ENCODE measurements around the gene ACTR10.
"Not testable (repeated sequence)": the region's sequence is repeated elsewhere in the genome, so short reads cannot be mapped to it uniquely, and the experiment has no call there.

Gene ACTR10

DNA sequence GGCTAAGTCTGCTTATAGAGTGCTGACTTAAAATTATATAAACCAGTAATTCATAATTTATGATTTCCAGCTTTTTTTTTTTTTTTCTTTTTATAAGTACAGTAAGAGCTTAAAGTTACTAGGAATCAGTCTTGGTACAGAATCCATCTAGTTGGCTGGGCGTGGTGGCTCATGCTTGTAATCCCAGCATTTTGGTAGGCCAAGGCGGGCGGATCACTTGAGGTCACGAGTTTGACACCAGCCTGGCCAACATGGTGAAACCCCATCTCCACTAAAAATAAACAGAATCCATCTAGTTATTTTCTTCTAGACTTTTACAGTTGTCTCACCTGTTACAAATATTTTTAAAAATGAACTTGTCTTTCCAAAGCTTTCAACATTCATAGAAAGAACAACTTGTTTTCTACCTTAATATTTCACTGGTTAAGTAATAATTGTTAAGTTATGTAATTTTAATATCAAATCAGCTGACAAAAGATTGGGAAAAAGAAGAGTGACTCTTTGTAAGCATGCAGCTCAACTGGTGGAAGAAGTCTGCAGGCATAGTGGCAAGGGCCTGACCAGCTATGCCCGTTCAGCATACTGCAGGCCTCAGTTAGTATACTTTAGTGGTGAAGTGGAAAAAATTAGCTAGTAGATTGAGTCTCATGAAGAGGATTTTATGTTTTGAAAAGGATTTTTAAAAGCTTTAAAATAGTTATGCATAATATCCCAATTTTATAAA lies 27.3 kb downstream of the ACTR10 start:
- no peak for DNase-seq

DNA sequence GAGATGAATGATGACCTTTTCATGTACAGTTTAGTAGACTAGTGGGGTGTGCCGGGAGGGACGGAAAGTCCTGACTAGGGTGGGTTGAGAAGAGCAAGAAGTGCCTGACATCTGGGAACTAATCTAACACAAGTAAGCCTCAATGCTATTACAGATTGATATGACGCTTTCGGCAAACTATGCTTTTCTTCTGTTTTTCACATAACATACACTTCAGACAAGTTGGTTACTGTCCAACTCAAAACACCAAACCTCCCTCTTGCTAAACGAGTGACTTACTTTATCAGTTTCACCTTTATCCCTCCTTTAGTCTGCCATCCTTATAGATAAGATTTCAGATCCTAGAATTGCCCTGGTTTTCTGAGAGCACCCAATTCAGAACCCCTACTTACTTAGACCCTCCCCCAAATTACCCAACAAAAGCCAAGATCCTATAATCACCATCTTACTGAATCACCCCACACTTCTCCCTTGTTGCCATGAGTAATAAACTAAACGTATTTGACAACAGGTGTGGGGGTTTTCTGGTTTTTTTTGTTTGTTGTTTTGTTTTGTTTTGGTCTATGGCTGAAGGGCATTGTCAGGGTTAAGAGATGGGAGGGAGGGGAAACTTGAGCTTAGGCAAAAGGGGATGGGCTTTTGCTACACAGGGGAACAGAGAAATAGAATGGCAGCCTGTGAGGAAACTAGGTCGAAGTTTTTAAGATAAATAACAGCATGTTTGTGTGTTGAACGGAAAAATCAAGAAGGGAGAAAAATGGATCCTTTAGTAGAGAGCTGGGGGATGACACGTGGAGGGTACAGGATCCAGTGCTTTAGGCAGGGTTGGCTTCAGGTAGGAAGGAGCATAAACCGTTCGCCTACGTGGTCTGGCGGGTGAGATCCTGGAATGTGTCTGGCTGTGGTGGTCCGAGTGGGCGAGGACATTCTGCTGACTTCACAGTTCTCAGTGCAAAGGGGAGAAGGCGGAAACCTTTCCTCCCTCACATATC lies 38.6 kb downstream of the ACTR10 start:
- DNase-seq = no peak

DNA sequence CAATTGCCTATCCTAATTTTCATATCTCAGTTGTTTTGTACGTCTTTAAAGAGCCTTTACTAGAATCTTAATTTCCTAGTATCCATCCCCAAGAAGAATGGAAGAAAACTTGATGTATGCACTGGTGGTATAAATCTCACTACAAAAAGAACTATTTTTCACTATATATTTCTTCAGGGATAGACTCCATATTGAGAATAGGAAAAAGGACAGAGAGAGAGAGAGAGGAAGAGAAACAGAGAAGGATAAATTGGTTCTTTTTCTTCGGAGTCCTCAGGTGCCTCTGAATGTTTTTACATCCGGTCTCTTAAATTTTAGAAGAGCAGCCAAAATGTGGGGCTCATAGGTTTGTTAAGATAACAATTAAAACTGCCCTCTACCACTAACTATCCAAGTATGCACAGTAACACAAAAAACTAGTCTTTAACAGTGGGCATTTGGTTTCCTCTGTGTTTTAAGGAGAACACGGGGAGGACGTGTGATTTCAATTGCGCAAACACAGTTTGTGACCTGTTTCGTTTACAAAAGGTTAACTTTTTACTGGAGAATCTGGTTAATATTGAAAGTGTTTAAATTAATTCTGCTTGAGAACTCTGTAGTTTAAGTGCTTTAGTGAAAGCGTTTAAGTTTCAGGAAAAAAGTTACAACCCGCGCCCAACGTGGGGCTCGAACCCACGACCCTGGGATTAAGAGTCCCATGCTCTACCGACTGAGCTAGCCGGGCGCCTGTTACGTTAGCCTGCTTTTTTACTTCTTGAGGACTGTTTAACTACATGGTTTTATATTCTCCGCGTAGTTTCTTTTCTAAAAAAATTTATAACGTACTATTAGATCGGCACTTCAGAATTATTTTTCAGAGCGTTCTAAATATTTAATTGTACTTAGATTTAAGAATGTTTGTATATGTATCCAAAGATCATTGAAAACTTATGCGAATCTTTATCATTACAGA lies 39.6 kb downstream of the ACTR10 start:
- DNase-seq = peak; percentile 65

DNA sequence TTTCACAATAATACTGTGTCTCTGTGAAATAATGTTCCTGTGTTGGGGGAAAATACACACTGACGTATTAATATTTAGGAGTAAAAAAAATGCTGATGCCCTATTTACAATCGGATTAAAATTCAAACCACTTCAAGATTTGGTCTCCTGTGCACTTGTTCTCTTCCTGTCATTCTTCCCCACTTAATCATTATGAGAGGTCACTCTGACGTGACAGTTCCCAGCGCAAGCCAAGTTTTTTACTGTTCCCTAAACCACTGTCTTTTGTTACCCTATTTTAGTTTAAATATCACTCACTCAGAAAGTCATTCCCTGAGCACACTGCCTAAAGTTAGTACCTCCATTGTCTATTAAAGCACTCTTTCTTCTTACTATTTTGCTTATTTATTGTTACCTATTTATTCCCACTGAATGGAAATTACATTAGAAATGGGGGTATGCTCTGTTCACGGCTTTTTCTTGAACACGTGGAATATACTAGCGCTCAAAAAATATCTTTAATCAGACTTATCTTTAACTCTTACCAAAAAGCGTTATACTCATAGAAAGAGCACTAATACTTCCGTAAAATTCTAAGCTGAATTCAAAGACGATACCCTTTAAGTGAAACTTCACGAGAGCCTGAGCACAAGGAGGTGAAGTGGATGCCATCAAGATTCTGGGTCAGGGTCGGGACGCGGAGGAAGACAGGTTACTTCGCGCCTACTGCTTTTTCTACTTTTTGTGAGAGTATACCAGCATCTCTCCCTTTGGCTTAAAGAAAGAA lies 44.0 kb downstream of the ACTR10 start:
- DNase-seq = peak; percentile 14

DNA sequence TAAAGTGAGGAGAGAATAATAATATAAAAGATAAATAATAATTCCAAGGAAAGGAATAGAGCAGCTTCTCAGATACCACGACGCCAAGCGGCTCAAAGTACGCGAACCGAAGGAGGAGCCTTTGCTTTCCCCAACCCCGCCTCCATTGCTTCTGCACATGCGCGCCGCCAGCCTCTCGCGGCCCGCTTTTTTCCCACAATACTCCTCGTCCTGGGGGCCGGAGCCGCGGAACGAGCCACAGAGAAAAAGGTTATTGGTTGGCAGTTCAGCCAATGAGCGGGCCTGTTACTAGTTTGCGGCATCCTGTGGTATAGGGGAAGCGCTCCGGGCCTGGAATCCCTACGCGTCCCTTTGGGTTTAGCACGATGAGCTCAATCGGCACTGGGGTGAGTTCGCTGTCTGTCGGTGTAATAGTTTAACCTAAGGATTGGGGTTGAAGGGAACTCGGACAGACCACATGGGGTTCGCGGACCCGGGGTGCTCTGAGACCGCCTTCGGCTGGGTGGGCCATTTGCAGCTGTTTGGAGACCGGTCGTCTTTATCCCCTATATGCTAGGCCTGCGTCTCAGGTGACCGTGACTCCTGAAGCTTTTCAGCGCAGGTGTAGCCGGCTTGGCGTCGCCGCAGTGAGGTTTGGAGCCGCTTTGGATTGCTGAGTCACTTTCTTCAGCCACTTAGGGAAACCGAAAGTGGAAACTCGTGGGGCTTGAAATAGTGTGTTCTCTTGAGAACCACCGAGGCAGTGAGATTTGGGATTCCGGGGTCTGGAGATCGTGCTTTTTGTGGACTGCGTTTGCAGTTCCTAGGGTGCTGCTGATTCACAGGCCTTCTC lies 44.8 kb downstream of the ACTR10 start, which contains the start of gene PSMA3:
Gene PSMA3 (plus strand): TSS at position 288 of the 832 bp plus-strand sequence. CDS start 78 bp downstream, at position 366.
- peak; percentile 98 for DNase-seq

DNA sequence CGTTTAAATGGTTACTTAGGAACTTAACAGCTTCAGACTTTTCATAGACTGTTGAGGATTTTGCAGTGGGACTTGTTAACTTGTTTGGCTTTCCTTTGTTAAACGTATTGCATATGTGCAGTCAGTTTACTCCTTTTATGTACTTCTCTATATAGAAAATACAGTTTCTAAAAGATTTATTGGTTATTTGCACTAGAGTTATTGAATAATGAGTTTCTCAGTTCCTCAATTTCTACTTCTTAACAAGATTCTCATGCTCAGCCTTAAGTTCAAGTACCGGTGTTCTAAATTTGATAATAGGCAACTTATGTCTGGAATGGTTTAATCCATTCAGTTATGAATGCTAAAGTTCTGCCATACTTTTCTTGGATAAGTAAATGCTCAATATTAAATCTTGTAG lies 45.6 kb downstream of the ACTR10 start:
- DNase-seq = no peak

DNA sequence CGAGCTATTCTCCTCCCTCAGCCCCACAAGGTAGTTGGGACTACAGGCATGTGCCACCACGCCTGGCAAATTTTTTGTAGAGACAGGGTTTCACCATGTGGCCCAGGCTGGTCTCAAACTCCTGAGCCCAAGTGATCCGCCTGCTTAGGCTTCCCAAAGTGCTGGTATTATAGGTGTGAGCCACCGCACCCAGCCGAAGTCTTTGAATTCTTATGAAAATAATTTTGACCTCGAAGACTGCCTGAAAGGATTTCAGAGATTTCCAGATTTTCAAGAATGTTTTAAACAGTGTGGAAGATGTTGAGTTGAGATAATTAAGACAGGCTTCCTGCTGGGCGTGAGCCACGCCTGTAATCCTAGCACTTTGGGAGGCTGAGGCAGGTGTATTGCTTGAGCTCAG lies 49.7 kb downstream of the ACTR10 start:
- DNase-seq = no peak

DNA sequence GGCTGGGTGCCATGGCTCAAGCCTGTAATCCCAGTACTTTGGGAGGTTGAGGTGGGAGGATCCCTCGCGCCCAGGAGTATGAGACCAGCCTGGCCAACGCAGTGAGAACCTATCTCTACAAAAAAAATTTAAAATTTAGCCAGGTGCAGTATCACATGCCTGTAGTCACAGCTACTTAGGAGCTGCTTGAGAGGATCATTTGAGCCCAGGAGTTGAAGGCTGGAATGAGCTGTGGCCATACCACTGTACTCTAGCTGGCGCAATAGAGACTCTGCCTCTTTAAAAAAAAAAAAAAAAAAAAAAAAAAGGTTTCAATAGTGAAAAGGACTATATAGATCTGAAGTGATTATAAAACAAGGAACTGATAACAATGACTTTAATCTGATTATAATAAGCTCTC lies 58.2 kb downstream of the ACTR10 start:
- DNase-seq = no peak

DNA sequence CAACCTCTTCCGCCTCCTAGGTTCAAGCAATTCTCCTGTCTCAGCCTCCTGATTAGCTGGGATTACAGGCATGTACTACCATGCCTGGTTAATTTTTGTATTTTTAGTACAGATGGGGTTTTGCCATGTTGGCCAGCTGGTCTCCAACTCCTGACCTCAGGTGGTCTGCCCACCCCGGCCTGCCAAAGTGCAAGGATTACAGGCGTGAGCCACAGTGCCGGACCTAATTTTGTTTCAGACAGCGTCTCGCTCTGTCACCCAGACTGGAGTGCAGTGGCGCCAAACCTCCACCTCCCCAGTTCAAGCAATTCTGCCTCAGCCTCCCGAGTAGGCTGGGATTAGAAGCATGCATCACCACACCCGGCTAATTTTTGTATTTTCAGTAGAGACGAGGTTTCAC lies 62.1 kb downstream of the ACTR10 start:
- not testable (repeated sequence) for DNase-seq

DNA sequence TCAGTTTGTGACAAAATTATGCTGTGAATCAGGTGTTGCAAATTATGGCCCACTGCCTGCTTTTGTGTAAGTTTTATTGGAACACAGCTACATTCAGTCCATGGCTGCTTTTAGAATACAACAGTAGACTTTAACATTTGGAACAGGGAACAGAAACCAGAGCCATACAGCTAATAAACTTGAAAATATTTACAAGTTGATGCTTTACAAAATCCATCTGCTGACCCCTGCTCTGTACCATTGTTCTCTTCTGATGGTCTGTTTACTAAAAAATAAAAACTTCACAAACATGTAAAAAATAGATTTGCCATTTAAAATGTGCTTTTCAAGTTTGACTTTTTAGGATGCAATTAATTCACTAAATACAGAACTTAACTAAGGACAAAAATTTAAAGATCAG lies 65.5 kb downstream of the ACTR10 start:
- no peak for DNase-seq

DNA sequence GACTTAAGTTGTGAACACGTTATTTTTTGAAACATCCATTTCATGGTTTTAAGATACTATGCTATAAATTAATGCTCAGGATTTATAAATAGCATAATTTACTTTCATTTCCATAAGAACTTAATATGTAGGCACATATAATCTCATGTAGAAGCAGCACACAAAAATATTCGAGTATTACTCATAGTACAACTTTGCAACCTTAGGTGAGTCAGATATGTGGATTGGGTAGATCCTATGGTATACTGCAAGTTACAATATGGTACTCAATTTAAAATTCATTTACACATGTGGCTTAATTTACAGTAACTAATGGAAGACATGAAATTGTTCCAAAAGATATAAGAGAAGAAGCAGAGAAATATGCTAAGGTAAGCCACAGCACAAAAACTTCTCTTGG lies 70.7 kb downstream of the ACTR10 start:
- no peak for DNase-seq

DNA sequence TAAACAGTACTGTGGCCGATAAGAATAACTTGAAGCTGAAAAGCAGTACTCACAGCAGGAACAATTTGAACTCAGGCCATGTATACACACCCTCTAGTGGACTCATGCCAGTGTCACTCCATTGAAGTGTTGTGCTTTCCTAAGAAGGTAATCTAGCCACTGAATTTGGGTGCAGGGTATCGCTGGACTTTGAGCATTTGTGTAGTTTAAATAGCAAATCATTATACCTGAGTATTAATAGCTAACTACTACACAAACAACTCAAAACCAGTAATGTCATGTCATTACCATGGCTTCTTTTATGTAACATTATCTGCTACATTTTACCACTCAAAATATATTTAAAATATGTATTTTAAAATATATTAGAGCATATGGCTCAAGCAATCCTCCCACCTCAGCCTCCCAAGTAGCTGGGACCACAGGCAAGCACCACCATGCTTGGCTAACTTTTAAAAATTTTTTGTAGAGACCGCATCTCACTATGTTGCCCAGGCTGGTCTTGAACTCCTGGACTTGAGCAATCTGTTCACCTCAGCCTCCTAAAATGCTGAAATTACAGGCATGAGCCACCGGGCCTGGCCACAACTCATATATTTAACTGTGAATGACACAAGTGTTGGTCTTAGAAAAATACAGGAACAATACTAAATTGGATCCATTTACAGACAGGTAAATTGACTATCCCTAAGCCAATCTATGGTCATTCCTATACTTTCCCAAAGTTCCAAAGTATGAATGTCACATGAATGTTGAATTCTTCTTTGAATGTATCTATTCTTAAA lies 72.8 kb downstream of the ACTR10 start:
- DNase-seq = peak; percentile 18

DNA sequence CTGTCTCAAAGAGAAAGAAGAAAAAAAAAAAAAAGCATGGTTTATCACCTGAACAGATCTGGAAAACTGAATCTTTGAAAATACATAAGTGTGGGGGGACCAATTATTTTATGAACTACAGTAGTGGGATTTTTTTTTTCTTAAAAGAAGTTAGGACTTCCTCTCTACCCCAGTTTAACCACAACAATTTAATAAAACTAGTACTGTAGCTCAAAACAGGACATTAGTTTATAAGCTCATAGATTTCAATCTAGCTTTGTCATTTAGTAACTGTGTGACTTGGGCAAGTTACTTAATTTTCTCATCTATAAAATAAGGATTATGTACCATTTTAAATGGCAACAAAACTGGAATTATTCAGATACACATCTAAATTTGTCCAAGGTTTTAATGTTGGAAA lies 74.9 kb downstream of the ACTR10 start:
- no peak for DNase-seq

DNA sequence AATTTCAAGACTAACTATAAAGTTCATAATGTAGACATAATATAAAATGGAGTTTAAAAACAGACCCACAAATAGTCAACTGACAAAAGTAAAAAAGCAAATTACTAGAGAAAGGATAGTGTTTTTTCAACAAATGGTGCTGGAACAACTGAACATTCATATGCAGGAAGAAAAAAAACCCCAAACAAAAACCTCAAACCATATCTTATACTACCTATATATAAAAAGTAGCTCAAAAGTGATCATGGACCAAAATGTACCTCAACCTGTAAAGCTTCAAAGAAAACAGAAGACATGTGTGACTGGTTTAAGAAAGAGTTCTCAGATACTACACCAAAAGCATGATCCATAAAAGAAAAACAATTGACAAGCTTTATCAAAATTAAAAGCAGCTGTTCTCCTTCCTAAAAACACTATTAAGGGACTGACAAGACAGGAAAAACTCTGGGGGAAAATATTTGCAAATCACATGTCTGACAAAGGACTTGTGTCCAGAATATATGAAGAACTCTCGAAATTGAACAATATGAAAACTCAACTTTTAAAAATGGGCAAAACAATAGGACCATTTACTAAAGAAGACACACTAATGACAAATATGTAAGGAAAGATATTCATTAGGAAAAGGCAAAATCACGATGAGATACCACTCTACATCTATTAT lies 75.7 kb downstream of the ACTR10 start:
- no peak for DNase-seq

DNA sequence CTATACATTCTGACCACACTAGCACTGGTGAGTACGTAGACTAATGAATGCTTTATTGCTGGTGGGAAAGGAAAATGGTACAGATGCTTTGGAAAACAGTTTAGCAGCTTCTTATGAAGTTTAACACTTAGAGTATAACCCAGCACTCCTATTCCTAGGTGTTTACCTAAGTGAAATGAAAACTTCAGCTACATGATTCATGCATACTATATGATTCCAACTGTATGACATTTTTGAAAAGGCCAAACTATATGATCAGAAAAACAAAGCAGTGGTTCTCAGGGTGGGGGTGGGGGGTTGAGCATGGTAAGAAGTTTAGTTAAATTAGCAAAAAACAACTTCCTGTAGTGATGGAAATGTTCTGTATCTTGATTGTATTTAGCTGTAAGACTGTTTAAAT lies 76.3 kb downstream of the ACTR10 start:
- DNase-seq = no peak

DNA sequence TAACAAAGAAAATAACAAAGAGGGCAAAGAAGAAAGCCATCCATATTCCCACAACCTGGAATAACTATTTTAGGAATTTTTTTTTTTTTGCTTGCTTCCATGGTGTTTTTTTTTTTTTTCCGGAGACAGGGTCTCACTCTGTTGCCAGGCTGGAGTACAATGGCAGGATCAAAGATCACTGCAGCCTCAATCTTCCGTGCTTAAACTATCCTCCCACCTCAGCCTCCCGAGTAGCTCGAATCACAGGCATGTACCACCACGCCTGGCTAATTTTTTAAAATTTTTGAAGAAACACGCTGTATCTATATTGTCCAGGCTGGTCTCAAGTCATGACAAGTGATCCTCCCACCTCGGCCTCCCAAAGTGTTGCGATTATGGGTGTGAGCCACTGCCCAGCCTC lies 78.2 kb downstream of the ACTR10 start:
- DNase-seq = no peak

DNA sequence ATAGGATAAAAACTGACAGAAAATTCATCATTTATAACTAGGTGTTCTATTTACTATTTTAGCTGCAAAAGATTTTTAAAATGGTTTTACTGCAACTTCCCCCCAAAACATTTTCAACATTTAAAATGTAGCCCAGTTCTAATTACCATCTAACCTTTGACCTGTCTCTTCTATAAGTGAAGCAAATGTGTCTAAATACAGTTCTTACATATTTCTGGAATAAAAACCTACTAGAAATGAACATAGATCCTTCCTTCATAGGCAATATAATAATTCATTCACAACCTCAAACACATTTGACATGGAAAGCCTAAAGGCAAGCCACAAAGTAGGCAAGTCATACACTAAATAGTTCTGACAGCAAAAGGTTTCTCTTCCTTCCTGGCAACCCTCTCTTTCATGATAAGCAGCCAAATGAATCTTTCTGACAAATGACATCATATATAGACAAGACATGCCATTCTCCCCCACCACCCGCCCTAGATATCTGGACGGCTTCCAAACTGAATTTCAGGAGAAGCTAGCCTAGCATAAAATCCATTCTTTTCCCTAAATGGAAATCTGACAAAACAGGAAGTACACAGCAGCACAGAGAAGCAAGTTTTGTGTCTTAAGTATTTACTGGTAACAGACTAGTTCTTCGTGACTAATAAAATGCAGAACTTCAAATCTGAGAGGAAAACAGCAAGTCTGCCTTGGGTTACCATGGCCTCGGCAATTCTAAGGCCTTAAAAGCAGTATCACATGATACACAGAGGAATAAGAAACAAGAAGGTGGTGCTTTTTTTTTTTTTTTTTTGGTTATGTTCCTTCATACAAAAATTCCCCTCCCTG lies 81.2 kb downstream of the ACTR10 start:
- peak; percentile 95 for DNase-seq

DNA sequence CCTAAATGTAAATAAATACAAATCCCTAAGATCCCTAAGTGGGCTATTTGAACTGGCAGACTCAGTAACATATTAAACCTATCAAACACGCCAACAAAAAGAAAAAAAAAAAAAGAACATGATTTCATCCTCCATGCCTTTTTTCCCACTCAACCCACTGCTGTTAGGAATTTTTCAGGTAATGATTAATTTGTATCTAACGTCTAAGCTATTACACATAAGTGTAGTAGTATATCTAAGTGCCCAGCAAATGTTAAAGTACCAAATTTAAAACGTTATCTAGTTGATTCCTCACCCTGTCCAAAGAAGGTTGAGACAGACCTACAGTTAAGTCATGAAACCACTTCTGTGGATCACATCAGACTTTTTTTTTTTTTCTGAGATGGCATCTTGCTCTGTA lies 82.0 kb downstream of the ACTR10 start:
- no peak for DNase-seq
